CD4-positive, alpha-beta T cell treated with Interferon gamma for 1 hour (primary cell): ENCODE data around the gene OLFML2B.

Source experiments
- DNase-seq: peaks from one replicate; pipeline ENCODE4 v3.0.0-alpha.2; 2020

The OLFML2B gene

DNA sequence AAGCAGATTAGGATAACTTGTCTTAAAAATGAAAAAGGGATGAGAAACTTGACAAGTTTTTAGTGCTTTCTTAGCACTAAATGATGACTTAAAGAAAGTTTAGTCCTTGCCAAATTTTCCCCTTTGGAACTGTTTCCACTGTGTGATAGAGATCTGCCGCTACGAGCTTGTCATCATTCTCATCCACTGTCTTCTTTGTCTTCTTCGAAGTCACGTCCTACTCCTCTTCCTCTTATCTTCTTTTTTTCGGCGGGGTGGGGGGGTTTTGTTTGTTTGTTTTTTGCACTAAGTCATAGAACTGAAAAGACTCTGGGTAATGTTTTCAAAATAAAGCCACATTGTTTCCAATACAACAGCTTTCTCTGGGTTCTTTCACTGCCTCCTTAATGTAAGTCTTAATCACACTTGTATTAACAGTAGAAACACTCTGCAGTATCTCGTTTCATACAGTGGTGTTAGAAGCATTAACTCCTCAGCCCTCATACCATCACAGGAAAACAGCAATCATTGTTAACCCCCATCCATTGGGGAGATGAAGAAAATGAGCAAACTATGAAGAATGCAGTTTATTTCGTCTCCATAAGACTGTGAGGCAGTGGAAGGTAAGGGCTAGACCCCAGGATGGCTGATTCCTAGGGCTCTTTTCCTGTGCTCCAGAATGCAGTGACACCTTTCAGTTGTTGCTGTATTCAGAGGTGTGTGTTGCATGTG is 81.8 kb downstream of the OLFML2B start:
- no peak for DNase-seq

- no peak for DNase-seq
Observed at GRCh38 chr1:161940866-161941591, 82.6 kb downstream of the OLFML2B start.

DNA sequence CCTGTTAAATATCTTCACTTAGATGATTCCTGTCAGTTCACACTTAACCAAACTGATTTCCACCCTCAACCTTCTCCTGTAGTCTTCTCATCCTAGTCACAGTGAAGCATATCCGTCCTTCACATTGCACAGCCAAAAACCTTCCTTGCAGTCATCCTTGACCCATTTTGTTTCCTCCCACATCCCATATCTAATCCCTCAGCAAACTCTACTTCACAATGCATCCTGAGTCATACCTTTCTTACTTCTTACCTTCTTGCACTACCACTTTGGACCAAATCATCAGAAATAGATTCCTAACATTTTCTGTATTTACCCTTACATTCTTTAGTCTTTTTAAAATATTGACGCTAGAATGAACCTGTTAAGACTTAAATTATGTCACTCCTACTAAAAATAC is 86.9 kb downstream of the OLFML2B start:
- DNase-seq, result no peak

GRCh38 chr1:161935264-161935663 is 88.4 kb downstream of the OLFML2B start:
- no peak for DNase-seq

DNA sequence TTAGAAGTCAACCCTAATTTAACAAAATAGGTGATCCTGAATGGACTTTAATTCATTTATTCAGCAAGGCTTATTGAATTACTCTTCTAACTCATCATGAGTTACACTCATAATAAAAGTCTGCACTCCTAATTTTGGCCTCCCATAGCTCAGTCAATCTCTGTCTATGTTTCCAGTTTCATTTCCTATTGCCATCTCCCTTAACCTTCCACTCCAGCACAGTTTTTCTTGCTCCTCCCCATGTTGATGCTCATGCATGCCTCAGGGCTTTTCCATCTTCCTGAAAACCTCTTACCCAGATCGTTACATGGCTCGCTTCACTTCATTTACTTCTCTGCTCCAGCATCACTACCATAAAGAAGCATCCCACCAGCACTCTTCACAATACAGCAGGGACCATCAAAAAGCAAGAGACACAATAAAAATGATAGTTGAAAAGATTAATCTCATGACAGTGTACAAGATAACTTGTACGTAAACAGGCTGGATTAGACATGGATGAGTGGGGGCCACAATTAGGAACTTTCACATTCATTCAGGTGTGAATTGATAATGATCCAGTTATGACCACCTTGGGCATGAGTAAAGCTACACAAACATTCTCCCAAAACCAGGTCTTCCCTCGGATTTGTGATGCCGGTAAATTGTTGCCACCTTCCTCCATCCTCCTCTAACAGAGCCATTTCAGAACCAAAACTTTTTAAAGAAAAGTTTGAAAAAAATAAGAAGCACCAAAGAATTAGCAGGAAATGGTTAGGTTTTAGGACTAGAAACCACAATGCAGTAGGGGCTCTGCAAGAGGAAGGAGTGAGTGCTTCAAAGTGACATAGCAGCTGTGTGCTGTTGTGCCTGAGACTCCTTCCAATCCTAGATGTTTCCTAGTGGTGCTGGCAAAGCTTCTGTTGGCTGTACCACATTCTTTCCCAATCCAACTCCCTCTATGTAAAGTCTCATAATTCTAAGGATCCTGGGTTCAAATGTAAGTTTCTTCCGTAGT is 89.8 kb downstream of the OLFML2B start:
- no peak for DNase-seq
